AG08395 (cell line): ENCODE measurements around the gene CNNM2.
"Not testable (repeated sequence)": the region's sequence is repeated elsewhere in the genome, so short reads cannot be mapped to it uniquely, and the experiment has no call there.

ENCODE experiments used
- DNase-seq: peaks from one replicate; pipeline ENCODE4 v3.0.0; 2012; ENCODE audit warnings: mixed read lengths, low spot score

Gene CNNM2

DNA sequence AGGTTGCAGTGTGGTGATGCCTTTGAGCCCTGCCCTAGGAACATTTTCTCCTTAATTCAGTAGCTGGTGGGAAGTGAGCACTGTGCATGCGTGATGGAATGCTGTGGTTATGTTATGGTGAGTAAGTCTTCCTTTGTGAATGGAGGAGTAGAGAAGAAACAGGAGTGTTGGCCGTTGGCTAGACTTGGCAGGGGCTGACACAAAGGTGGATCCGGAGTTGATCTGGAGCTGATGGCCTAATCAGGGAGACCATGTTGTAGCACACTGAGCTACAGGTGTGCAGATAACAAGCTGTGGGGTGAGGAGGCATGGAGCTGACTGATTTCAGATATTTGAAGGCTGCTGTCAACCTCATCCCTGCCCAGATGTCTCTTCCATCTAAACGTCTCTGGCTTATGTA is 122.3 kb downstream of the CNNM2 start:
- peak; percentile 70 for DNase-seq

GRCh38 chr10:103041391-103041790 is 123.3 kb downstream of the CNNM2 start:
- DNase-seq = no peak

DNA sequence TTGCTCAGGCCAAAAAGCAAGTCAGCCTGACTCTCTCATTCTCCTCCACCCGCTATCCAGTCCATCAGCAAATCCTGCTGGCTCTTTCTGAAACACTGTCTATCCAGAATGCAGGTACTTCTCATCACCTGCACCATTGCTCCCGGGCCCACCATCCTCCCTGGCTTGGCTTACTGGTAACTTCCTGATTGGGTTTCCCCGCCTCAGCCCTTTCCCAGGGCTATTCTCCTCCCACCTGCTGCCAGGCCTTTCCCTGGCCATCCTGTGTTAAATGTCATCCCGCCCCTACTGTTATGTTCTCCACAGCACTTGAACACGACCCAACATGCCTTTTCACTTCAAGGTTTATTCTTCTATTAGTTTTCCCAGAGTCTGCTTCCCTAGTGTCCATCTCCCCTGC is 124.0 kb downstream of the CNNM2 start:
- DNase-seq = no peak

DNA sequence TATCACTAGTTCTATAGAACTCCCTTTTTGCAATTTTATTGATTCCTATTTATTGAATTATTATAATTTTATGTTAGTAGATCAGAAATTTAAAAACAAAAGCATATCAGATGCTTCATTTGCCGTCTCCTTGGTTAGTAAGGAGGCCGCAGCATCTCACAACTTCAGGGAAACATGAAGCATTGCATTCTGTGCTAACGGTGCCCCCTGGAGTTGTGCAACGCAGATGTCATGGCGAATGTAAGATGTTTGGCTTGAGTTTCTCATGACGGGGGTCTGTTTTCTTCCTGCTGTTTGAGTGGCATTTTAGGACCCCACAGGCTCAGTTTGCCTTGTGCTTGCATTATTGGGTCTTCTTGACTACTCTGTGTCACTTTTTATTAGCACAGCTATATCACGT is 124.8 kb downstream of the CNNM2 start:
- no peak for DNase-seq

DNA sequence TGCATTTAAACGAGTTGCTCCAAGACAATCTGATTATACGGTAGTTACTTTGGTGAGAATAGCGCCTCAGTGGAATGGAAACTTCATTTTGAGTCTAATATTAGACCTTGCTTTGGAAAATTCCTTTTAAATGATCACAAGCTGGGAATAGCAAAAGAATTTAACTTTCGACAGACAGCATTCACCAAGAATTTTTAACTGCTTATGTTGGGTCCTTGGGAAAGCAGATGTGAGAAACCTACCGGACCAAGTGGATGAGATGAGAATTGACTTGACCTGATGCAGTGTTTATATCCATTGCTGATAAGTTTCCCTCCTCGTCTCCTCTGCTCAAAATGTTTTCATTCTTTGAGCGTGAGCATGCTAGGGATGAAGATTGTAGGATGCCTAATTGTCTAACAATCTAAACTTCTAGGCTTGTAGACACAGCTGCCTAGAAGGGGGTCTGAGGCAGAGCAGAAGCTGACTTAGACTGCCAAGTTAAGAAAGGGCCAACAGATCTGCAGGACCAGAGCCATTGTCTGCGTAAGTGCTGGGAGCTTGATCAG is 126.9 kb downstream of the CNNM2 start:
- DNase-seq = peak; percentile 63

DNA sequence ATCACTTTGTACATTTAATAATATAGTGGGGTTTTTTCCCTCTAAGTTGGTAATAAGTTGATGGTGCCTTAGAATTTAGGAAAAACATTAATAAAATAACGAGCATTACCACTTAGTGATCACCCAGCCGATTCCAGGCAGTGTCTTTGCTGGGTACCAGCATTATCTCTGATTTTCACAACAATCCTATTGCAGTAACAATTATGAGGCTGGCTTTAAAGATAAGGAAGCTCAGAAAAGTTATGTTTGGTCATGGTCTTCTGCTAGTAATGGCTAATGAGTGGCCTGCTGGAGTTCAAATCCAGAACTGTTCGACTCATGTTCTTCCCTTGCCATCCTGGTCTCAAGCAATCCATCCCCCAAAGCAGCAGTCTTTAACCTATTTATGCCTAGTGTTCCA is 127.9 kb downstream of the CNNM2 start:
- no peak for DNase-seq

DNA sequence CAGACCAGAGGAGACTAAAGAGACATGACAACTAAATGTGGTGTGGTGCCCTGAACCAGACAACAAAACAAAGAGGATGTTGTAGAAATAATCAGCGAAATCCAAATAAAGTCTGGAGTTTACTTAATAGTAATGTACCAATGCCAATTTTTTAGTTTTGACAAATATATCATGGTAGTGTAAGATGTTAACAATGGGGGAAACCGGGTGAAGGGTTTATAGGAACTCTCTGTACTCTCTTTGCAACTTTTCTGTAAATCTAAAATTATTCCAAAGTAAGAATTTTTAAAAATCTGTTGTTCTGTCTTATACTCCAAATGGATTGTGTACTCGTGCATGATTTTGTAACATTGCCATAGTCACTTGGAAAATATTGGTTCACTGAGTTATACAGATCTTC is 129.3 kb downstream of the CNNM2 start:
- no peak for DNase-seq

GRCh38 chr10:103049237-103049636 is 131.1 kb downstream of the CNNM2 start:
- no peak for DNase-seq

DNA sequence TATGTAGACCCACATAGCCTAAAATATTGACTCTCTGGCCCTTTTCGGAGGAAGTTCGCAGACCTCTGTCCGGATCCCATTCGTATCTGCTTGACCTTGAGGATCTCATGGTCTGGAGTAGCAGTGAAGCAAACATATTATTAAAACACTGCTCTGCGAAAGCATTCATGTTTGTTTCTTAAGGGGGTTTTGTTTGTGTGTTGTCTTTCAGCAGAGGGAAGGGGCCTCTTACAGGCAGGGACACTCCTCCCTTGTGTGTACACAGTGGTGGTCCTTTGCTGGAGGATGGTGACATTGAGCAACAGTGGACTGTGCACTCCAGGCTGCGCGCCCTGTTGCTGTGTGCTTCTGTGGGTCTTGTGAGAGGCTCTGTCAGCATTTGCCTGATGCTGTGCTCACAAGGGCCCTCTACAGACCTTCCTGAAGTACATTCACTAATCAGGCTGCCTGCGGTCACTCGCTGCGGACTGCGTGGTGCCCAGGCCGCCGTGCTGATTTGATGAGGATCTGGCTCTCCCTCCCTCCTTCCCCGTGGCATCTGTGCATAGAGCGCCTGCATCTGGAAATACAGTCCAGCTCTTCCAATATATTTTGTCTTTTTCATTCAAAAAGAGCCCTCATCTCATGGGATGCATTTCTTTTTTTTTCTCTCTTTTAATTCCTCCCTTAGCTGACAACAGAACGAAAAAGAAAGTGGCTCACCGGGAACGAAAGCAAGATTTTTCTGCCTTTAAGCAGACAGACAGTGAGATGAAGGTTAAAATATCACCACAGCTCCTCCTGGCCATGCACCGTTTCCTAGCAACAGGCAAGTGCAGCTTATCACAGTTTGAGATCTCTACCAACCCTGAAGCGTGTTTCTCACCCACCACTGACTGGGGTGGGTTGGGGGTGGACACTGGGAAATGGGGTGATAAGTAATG is 135.8 kb downstream of the CNNM2 start:
- peak; percentile 77 for DNase-seq

DNA sequence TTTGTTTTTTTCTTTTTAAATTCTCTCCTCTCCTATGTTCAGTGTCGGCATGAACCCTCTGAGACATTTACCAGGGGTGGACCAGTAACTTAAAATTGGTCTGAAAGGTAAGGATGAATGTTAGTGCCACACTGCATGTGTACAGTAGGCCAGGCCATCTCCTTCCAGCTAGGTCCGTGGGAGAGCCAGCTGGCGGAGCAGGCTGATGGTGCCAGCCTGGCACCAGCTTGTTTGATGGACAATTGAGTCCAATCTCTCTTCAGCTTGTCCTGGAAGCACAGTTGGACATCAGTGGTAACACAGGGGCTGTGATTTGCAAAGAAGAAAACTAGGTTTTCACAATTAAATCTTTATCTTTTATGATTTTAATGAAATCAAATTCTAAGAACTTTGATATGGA is 136.5 kb downstream of the CNNM2 start:
- DNase-seq = no peak

- no peak for DNase-seq
Observed at GRCh38 chr10:103055105-103055504, 137.0 kb downstream of the CNNM2 start.

DNA sequence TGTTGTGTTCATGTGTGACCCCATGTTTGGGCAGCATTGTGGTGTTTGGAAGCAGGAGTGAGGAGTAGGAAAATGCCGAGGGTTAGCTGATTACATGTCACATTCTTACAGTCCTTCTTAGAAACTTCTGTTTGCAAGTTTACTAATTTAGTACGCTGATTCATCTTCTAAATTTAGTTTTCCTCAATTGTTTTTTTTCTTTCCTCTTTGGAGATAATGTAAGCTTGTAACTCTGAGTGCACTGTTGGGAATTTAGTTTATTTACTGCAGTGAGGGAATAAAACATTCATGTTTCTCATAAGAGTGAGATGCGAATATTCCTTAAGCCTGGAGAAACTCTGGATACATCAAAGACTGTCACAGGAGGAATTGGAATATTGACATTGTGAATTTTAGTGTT is 139.9 kb downstream of the CNNM2 start:
- DNase-seq = no peak

DNA sequence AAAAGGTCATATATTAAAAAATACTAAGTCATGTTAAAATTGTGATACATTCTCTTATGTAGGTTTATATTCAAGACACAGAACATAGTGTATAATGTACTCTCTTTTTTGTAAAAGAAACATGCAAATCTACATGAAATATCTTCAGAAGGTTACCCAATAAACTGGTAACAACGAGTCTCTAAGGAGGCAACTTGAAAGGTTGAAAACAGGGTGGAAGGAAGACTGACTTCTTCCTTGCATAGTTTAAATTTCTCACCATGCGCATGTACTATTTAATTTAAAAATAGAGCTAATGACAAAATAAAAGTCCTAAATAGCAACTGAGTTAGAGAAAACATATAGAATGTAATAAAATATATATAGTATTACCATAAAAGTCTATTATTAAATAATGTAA is 142.5 kb downstream of the CNNM2 start:
- DNase-seq = no peak

- no peak for DNase-seq
Observed at GRCh38 chr10:103062854-103063590, 144.9 kb downstream of the CNNM2 start.

DNA sequence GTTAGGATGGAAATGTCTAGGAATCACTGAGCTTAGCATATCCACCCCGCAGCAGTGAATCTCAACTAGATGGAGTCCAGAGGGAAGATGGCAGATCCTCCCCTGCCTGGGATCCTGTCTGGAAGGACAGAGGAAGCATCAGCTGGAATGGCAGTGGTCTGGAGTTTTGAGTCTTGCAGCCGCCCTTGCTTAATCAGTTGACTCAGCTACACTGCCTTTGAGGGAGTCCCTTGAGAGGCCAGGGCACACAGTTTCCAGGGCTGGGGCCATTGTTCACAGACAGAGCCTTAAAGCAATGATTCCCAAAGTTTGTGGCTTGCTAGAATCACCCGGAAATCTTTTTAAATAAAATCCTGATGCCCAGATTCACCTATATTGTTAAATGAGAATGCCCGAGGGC is 146.9 kb downstream of the CNNM2 start:
- DNase-seq = no peak

GRCh38 chr10:103066141-103067098 is 148.3 kb downstream of the CNNM2 start:
- DNase-seq = no peak

DNA sequence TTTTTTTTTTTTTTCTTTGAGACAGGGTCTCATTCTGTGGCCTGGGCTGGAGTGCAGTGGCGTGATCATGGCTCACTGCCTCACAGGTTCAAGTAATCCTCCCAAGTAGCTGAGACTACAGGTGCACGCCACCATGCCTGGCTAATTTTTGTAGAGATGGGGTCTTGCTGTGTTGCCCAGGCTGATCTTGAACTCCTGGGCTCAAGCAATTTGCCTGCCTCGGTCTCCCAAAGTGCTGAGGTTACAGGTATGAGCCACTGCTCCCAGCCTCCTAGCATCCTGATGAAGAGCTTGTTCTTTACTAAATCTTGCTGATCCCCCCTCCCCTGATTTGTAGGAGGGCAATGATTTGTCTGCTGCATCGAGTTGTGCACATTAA is 149.0 kb downstream of the CNNM2 start:
- DNase-seq = not testable (repeated sequence)

DNA sequence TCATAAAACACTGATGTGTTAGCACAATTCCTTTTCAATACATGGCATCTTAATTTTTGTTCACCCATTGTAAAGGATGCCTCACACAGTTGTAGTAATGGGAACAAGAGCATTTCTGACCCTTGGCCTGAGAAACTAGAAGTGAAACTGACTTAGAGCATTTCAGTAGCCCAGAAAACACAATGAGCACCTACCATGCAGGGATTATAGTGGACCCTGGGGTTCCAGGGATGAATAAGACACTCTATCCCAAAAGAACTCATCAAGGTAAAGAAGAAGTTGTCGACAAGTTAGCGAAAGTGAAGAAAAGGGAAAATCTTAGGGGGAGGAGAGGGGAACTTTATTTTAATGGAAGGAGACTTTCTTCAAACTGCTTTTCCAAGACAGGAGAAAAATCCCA is 149.4 kb downstream of the CNNM2 start:
- no peak for DNase-seq

GRCh38 chr10:103067956-103068355 is 149.9 kb downstream of the CNNM2 start:
- DNase-seq = no peak

DNA sequence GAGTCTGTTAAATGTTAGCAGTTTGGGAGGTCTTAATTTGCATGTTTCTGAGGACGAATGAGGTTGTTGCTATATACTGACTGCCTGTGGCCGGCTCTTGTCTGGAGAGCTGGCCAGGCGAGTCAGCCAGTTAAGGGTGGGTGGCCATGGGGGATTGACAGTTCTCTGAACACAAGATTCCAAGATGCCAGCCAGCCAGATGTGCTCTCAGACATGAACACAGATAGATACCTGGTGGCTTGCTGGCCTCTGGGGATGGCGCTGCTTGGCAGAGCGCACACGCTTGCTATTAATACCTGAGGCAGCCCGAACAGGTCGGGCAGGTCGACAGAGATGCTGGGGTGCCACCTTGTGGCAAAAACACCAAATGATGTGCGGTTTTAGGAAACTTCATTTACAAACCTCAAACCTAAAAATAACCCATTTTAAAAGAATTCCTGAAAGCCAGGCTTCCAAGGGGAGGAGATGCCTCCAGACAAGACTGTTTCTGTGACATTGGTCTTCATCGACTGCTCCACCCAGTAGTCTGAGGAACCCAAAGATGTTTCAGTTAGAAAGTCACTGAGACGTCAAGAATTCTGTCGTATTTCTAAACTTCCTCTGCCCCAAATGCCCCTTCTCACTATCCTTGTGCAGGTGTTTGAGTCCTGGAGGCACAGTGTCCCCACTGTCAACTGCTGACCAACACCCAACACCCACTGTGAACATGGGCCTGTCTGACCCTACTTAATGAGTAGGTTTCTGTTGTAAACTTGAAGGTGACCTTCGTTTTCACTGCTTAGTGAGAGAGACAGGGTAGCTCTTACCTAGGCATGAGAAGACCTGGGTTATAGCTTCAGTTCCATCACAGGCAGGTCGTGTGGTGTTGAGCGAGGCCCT is 151.6 kb downstream of the CNNM2 start:
- DNase-seq = peak; percentile 54

DNA sequence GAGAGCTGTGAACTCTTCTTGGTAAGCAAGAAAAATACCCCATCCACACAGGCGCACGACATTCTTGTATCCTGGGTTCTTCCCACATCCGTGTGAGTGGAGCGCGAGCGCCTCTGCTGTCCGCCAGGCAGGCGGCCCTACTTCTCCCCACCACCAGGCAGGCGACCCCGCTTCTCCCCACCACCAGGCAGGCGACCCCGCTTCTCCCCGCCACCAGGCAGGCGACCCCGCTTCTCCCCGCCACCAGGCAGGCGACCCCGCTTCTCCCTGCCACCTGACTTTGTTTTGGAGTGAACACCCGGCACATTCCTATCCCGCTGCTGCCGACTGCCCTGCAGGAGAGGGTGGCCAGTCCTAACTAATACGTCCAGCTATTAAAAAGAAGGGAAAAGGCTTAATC is 154.2 kb downstream of the CNNM2 start:
- DNase-seq = no peak
